Ascending aorta (tissue), 2 donors: ENCODE measurements around the gene CLPTM1L. TPM values are rescaled to one million over a fixed set of nuclear protein-coding genes. Genes with fewer than 3 reads are reported as not detected.
"Not testable (repeated sequence)": the region's sequence is repeated elsewhere in the genome, so short reads cannot be mapped to it uniquely, and the experiment has no call there.

ENCODE experiments used
- DNase-seq, 2 donors: peaks; one replicate each; pipeline ENCODE4 v3.0.0-alpha.2; 2019; ENCODE audit warnings: low spot score in 2 of 2
- H3K27ac ChIP-seq, 2 donors: fragments of 200-600 bp; sonication (generic); one replicate each; pipeline ENCODE4 v1.5.1; 2016 to 2017; ENCODE audit warnings: mild to moderate bottlenecking in 1 of 2
- H3K27me3 ChIP-seq: fragments of 200-600 bp; sonication (generic); one replicate; pipeline ENCODE4 v1.5.1; 2017
- H3K36me3 ChIP-seq, 2 donors: fragments of 200-600 bp; sonication (generic); one replicate each; pipeline ENCODE4 v1.5.1; 2016
- H3K4me1 ChIP-seq, 2 donors: fragments of 200-600 bp; sonication (generic); one replicate each; pipeline ENCODE4 v1.5.1; 2016 to 2017; ENCODE audit warnings: mild to moderate bottlenecking in 1 of 2
- H3K4me3 ChIP-seq, 2 donors: fragments of 200-600 bp; sonication (generic); one replicate each; pipeline ENCODE4 v1.5.1; 2016 to 2017; ENCODE audit warnings: mild to moderate bottlenecking in 1 of 2
- H3K9me3 ChIP-seq, 2 donors: fragments of 200-600 bp; sonication (generic); one replicate each; pipeline ENCODE4 v1.5.1; 2016
- intact Hi-C: fragments of 100-400 bp; cut with DNase I; formaldehyde crosslinking; loops from one replicate; pipeline ENCODE4 v1.15.1; 2023
- total RNA-seq: library from RNA; depleted of rRNA; stranded (reverse); fragments of >200 nt; gene quantifications from one replicate; pipeline ENCODE4 v1.1.0, GENCODE V29; 2016
- TF ChIP-seq, protein P1 (sequence below), 3 experiments: fragments of 200-600 bp in 2 of 3; fragments of 450-650 bp in 1 of 3; sonication (generic) in 2 of 3; IDR thresholded peaks; one replicate each; pipeline ENCODE4 v1.5.1; 2016 to 2019; ENCODE audit warnings: antibody characterized with exemption in 3 of 3, mild to moderate bottlenecking in 1 of 3, moderate library complexity in 1 of 3

The CLPTM1L gene
- total RNA-seq, 1 donor from 2014 or later, result 23.6 TPM

- Histone ChIP-seq H3K4me3 (no peak overlapping the region), H3K4me1 (no peaks in the 10 kb centered on the region), H3K9me3 (no peaks in the 10 kb centered on the region), H3K27me3 (no peaks in the 10 kb centered on the region), H3K36me3 (no peaks in the 10 kb centered on the region), H3K27ac (no peak overlapping the region)
- TF ChIP-seq, protein P1, sequence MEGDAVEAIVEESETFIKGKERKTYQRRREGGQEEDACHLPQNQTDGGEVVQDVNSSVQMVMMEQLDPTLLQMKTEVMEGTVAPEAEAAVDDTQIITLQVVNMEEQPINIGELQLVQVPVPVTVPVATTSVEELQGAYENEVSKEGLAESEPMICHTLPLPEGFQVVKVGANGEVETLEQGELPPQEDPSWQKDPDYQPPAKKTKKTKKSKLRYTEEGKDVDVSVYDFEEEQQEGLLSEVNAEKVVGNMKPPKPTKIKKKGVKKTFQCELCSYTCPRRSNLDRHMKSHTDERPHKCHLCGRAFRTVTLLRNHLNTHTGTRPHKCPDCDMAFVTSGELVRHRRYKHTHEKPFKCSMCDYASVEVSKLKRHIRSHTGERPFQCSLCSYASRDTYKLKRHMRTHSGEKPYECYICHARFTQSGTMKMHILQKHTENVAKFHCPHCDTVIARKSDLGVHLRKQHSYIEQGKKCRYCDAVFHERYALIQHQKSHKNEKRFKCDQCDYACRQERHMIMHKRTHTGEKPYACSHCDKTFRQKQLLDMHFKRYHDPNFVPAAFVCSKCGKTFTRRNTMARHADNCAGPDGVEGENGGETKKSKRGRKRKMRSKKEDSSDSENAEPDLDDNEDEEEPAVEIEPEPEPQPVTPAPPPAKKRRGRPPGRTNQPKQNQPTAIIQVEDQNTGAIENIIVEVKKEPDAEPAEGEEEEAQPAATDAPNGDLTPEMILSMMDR (IDR thresholded peaks at IDR 0.05), result no peak
- no peak for DNase-seq
- intact Hi-C loops, result no loop called here
Measured at GRCh38 chr5:1378096-1378495, 33.2 kb upstream of the CLPTM1L start.

DNA sequence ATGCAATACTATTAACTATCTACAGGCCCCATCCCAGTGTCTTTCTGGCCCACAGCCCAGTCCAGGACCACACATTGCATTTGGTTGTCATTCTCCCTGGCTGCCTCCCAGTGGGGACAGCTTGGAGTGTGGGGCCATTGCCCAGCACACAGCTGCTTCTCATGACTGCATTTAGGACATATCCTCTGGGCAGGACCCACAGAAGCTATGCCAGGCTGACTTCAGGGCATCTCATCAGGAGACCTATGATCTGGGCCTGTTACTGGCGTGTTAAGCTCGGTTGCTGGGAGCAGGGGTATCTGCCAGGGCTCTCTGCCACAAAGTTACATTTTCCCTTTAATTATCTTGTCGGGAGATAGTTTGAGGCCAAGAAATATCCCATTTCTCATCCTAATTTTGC lies 32.1 kb upstream of the CLPTM1L start:
- DNase-seq, result no peak
- no peaks in the 10 kb centered on the region for H3K4me1 ChIP-seq
- no peaks in the 10 kb centered on the region for H3K9me3 ChIP-seq
- intact Hi-C loops, result no loop called here
- H3K27me3 ChIP-seq, result no peaks in the 10 kb centered on the region
- TF ChIP-seq, protein P1 (IDR thresholded peaks at IDR 0.05), result no peak
- no peak overlapping the region for H3K27ac ChIP-seq
- no peak overlapping the region for H3K4me3 ChIP-seq
- H3K36me3 ChIP-seq, result no peaks in the 10 kb centered on the region

DNA sequence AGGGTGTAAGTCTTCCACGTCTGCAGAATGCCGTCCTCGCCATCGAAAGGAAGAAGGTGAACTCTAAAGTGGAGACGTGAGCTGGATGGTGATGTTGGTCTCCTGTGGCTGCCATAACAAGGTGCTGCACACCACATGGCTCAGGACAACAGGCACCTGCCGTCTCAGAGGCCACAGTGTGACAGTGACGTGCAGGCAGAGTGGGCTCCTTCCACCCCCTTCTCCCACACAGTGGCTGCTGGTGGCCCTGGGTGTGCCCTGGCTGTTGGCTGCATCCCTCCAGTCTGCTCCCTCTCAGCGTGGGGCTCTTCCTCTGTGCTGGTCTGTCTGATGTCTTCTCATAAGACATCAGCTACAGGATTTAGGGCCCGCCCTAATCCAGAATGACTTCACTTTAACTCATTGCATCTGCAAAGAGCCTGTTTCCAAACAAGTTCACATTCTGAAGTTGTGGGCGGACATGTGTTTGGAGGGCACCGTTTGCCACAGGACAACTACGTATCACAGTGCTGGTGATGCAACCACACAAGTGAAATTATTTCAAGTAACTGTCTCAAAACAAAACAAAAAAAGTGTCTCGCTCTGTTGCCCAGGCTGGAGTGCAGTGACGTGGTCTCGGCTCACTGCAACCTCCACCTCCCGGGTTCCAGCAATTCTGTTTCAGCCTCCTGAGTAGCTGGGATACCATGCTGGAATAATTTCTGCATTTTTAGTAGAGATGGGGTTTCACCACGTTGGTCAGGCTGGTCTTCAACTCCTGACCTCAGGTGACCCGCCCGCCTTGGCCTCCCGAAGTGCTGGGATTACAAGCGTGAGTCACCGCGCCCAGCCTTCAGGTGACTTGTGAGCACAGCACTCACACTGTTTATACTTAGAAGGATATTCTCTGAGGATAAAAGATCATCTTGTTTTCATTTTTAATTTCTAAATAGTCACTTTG lies 31.2 kb upstream of the CLPTM1L start:
- Histone ChIP-seq H3K36me3 (no peaks in the 10 kb centered on the region), H3K4me1 (no peaks in the 10 kb centered on the region), H3K27me3 (no peaks in the 10 kb centered on the region), H3K27ac (no peak overlapping the region), H3K9me3 (no peaks in the 10 kb centered on the region), H3K4me3 (no peak overlapping the region)
- intact Hi-C loops, result no loop called here
- TF ChIP-seq, protein P1 (IDR thresholded peaks at IDR 0.05), result no peak
- DNase-seq, result no peak

- Histone ChIP-seq H3K4me1 (no peaks in the 10 kb centered on the region), H3K27me3 (no peaks in the 10 kb centered on the region), H3K9me3 (no peaks in the 10 kb centered on the region), H3K36me3 (no peaks in the 10 kb centered on the region), H3K27ac (no peak overlapping the region), H3K4me3 (no peak overlapping the region)
- TF ChIP-seq, protein P1 (IDR thresholded peaks at IDR 0.05), result no peak
- intact Hi-C loops, result no loop called here
- no peak for DNase-seq
Measured at GRCh38 chr5:1374679-1375055, 29.8 kb upstream of the CLPTM1L start.

GRCh38 chr5:1374030-1374678 lies 29.3 kb upstream of the CLPTM1L start:
- Histone ChIP-seq H3K27me3 (no peaks in the 10 kb centered on the region), H3K4me3 (no peak overlapping the region), H3K27ac (no peak overlapping the region), H3K36me3 (no peaks in the 10 kb centered on the region), H3K9me3 (no peaks in the 10 kb centered on the region), H3K4me1 (no peaks in the 10 kb centered on the region)
- TF ChIP-seq, protein P1 (IDR thresholded peaks at IDR 0.05), result no peak
- intact Hi-C loops, result no loop called here
- DNase-seq, result no peak

- H3K4me1 ChIP-seq, H3K36me3 ChIP-seq, intact Hi-C loops, H3K27me3 ChIP-seq, H3K9me3 ChIP-seq, H3K27ac ChIP-seq, H3K4me3 ChIP-seq, DNase-seq: not testable (repeated sequence)
Measured at GRCh38 chr5:1371972-1372342, 27.1 kb upstream of the CLPTM1L start.
